Sigmoid colon (tissue), 7 donors: Measurements from ENCODE around the gene TTLL6. TPM values are rescaled to one million over a fixed set of nuclear protein-coding genes. Genes with fewer than 3 reads are reported as not detected.
"Not testable (repeated sequence)": the region's sequence is repeated elsewhere in the genome, so short reads cannot be mapped to it uniquely, and the experiment has no call there.

Source experiments
- DNase-seq: peaks from one replicate; pipeline ENCODE4 v3.0.0-alpha.2; 2019
- H3K27ac ChIP-seq, 4 donors: fragments of 200-600 bp; sonication (generic); one replicate each; pipeline ENCODE4 v1.5.1; 2016 to 2019; ENCODE audit warnings: mild to moderate bottlenecking in 1 of 4
- H3K27me3 ChIP-seq, 3 donors: fragments of 200-600 bp; sonication (generic); one replicate each; pipeline ENCODE4 v1.5.1; 2019; ENCODE audit warnings: mild to moderate bottlenecking in 1 of 3
- H3K36me3 ChIP-seq, 4 donors: fragments of 200-600 bp; sonication (generic); one replicate each; pipeline ENCODE4 v1.5.1; 2016 to 2019
- H3K4me1 ChIP-seq, 4 donors: fragments of 200-600 bp; sonication (generic); one replicate each; pipeline ENCODE4 v1.5.1; 2017 to 2019
- H3K4me3 ChIP-seq, 4 donors: fragments of 200-600 bp; sonication (generic); one replicate each; pipeline ENCODE4 v1.5.1; 2017 to 2019; ENCODE audit warnings: mild to moderate bottlenecking in 2 of 4, moderate library complexity in 1 of 4
- H3K9me3 ChIP-seq, 4 donors: fragments of 200-600 bp in 3 of 4; sonication (generic) in 3 of 4; one replicate each; pipeline versions ENCODE4 v1.5.1 to v1.6.1; 2013 to 2019
- CTCF ChIP-seq, 4 experiments: fragments of 450-650 bp in 3 of 4; fragments of 200-600 bp in 1 of 4; IDR thresholded peaks; one replicate each; pipeline ENCODE4 v1.5.1; 2016 to 2019; ENCODE audit warnings: antibody characterized with exemption in 4 of 4, mild to moderate bottlenecking in 3 of 4, moderate library complexity in 2 of 4
- EP300 ChIP-seq, 4 donors: sonication (generic); formaldehyde crosslinking; IDR thresholded peaks; one replicate each; pipeline ENCODE4 v1.6.1; 2017; ENCODE audit warnings: antibody characterized with exemption in 4 of 4
- POLR2A ChIP-seq, 2 donors: fragments of 450-650 bp; IDR thresholded peaks; one replicate each; pipeline ENCODE4 v1.6.1; 2016; ENCODE audit warnings: antibody characterized with exemption in 2 of 2, mild to moderate bottlenecking in 2 of 2, moderate library complexity in 2 of 2
- POLR2AphosphoS5 ChIP-seq, 4 donors: sonication (generic); formaldehyde crosslinking; IDR thresholded peaks; one replicate each; pipeline ENCODE4 v1.6.1; 2017; ENCODE audit warnings: antibody characterized with exemption in 4 of 4
- WGBS, 2 donors: extraction: QIAGEN DNeasy Blood & Tissue Kit; methylation state at CpG; one replicate each; pipeline ENCODE4 v1.1.7; 2013; 5-methylcytosine and 5-hydroxymethylcytosine counted together
- intact Hi-C: fragments of 100-400 bp; cut with DNase I; formaldehyde crosslinking; loops from one replicate; pipeline ENCODE4 v1.15.1; 2023
- polyA plus RNA-seq, 3 donors: library from polyadenylated mRNA; stranded (reverse); fragments of 200-250 nt; gene quantifications; one replicate each; pipeline ENCODE4 v1.2.3, GENCODE V29; 2013
- total RNA-seq, 4 donors: library from RNA; depleted of rRNA; stranded (reverse); fragments of >200 nt; gene quantifications; one replicate each; pipeline ENCODE4 v1.1.0, GENCODE V29; 2016
- donor health status: healthy with polysubstance abuse.
- donor health status: Bipolar disorder and iron deficiency.
- donor health status: healthy.

Gene TTLL6
- total and polyA plus RNA-seq, 7 donors = under 0.01 to 10.5 (median 3.5) TPM; not detected in 2

DNA sequence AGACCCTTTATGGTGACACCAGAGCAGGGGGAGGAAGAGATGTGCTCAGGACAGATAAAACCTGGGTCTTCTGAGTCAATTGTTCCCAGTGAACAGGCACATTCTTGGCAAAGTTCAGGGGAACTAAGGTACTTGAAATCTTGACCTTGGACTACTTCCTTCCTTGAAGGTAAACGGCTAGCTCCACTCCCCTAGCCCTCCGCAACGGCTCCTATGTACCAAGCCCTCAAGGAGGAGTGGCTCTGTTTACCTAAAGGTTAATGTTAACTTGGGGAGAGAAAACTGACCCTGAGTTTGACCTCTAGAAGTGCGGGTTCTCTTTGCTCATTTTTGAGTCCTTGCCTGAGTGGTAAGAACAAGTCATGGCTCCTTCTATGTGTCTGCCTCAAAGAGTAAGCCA is 7.8 kb downstream of the TTLL6 start:
- Histone ChIP-seq H3K27me3 (peaks cover 0 to 11% (median 0%) of the 10 kb centered on the region in 3 donors), H3K4me3 (no peak overlapping the region), H3K27ac (peak overlapping the region in 1 of 4 donors; percentile 22), H3K4me1 (peaks cover 0 to 6% (median 2%) of the 10 kb centered on the region in 4 donors), H3K36me3 (no peaks in the 10 kb centered on the region), H3K9me3 (no peaks in the 10 kb centered on the region)
- no peak for DNase-seq
- TF ChIP-seq EP300 (IDR thresholded peaks at IDR 0.05) = no peak
- no peak for TF ChIP-seq POLR2A (IDR thresholded peaks at IDR 0.05)
- no peak for TF ChIP-seq POLR2AphosphoS5 (IDR thresholded peaks at IDR 0.05)
- no peak for TF ChIP-seq CTCF (IDR thresholded peaks at IDR 0.05)
- intact Hi-C loops = no loop called here
- WGBS, 2 donors = 12 to 44% methylated on average over 4 of the region's 4 CpGs

DNA sequence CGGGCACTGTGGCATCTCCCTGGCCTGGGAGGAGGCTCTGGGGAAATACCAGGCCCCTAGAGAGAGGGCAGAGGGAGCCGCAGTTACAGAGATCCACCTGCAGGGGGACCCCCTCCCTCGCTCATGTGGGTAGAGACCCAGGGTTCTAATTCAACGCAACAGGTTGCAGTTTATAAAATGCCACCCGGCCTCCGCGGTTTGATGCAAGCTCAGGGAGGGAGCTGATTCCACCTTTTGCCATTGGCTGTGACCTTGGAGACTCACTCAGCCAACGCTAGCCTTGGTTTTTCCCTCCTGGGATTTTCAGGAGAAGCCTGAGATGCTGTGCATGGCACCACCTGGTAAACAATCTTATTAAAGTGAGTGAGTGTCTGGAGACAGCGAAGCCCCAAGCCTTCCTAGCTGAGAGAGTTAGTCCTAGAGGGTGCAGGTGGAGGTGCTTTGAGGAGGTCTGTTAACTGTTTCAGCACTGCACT is 12.1 kb downstream of the TTLL6 start:
- H3K4me3 ChIP-seq = no peak overlapping the region
- peaks cover 0 to 33% (median 13%) of the 10 kb centered on the region in 4 donors for H3K4me1 ChIP-seq
- no peaks in the 10 kb centered on the region for H3K36me3 ChIP-seq
- intact Hi-C loops = loop anchor here (2.0 to 5.0 kb wide), 2 partner anchors 74 to 232 kb away; no protein-coding TSS in a partner anchor
- H3K27ac ChIP-seq = no peak overlapping the region
- peak; percentile 85 to 94 (median 90) for TF ChIP-seq CTCF (IDR thresholded peaks at IDR 0.05)
- no peak for TF ChIP-seq POLR2A (IDR thresholded peaks at IDR 0.05)
- TF ChIP-seq EP300 (IDR thresholded peaks at IDR 0.05) = no peak
- TF ChIP-seq POLR2AphosphoS5 (IDR thresholded peaks at IDR 0.05) = no peak
- WGBS, 2 donors = 4 to 8% methylated on average over 9 of the region's 9 CpGs
- DNase-seq = peak; percentile 74
- H3K9me3 ChIP-seq = no peaks in the 10 kb centered on the region
- no peaks in the 10 kb centered on the region for H3K27me3 ChIP-seq

- no peaks in the 10 kb centered on the region for H3K27me3 ChIP-seq
- peak overlapping the region in 1 of 4 donors; percentile 72 for H3K27ac ChIP-seq
- no peak overlapping the region for H3K4me3 ChIP-seq
- TF ChIP-seq EP300 (IDR thresholded peaks at IDR 0.05) = no peak
- no peak for TF ChIP-seq CTCF (IDR thresholded peaks at IDR 0.05)
- TF ChIP-seq POLR2AphosphoS5 (IDR thresholded peaks at IDR 0.05) = no peak
- TF ChIP-seq POLR2A (IDR thresholded peaks at IDR 0.05) = no peak
- no peaks in the 10 kb centered on the region for H3K9me3 ChIP-seq
- intact Hi-C loops = loop anchor here (5.0 kb wide), 1 partner anchor 237 kb away; no protein-coding TSS in a partner anchor
- no peaks in the 10 kb centered on the region for H3K36me3 ChIP-seq
- peaks cover 0 to 43% (median 20%) of the 10 kb centered on the region in 4 donors for H3K4me1 ChIP-seq
- DNase-seq = no peak
- 11 to 43% methylated on average over 5 of the region's 5 CpGs for WGBS, 2 donors
Observed at GRCh38 chr17:48800626-48801217, 16.3 kb downstream of the TTLL6 start.

- no peak for DNase-seq
- H3K4me3 ChIP-seq = no peak overlapping the region
- peaks cover 0 to 46% (median 23%) of the 10 kb centered on the region in 4 donors for H3K4me1 ChIP-seq
- TF ChIP-seq CTCF (IDR thresholded peaks at IDR 0.05) = no peak
- no peak for TF ChIP-seq EP300 (IDR thresholded peaks at IDR 0.05)
- TF ChIP-seq POLR2A (IDR thresholded peaks at IDR 0.05) = no peak
- no peak for TF ChIP-seq POLR2AphosphoS5 (IDR thresholded peaks at IDR 0.05)
- 27 to 58% methylated on average over 11 of the region's 11 CpGs for WGBS, 2 donors
- H3K9me3 ChIP-seq = no peaks in the 10 kb centered on the region
- no peaks in the 10 kb centered on the region for H3K27me3 ChIP-seq
- intact Hi-C loops = no loop called here
- no peak overlapping the region for H3K27ac ChIP-seq
- H3K36me3 ChIP-seq = no peaks in the 10 kb centered on the region
Observed at GRCh38 chr17:48799069-48799723, 17.8 kb downstream of the TTLL6 start.

DNA sequence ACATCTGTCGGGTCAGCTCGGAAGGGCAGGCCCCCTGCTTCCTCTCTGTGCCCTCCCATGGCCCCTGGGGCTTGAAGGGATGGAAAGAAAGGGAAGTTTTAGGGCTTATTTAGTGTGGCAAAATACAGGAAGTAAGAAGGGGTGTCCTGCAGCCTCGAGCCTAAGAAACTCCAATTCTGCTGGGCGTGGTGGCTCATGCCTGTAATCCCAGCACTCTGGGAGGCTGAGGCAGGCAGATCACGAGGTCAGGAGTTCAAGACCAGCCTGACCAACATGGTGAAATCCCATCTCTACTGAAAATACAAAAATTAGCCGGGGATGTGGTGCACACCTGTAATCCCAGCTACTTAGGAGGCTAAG is 20.9 kb downstream of the TTLL6 start:
- Histone ChIP-seq H3K4me1 (peaks cover 0 to 33% (median 14%) of the 10 kb centered on the region in 4 donors), H3K27ac (peak overlapping the region in 3 of 4 donors; percentile 25 to 34 (median 29))
- H3K4me3 ChIP-seq, H3K9me3 ChIP-seq, H3K36me3 ChIP-seq, H3K27me3 ChIP-seq, intact Hi-C loops: not testable (repeated sequence)
- peak; percentile 4 for DNase-seq
- WGBS, 2 donors = 21 to 36% methylated on average over 6 of the region's 6 CpGs
